ENCODE measurements around the gene HOGA1.

HOGA1 gene

DNA sequence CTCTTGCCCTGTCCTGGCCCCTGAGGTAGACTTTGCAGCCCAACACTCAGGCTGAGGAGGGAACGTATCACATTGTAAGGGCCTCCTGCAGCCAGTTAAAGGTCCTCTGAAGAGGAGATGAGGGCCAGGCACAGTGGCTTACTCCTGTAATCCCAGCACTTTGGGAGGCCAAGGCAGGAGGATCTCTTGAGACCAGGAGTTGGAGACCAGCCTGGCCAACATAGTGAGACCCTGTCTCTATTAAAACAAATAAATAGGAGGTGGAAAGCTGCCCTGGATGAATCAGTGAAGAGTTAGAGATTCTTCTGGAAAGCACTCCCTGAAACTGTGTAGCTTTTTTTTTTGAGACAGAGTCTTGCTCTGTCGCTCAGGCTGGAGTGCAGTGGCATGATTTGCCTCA, 3.0 kb downstream of the HOGA1 start:
- no peak overlapping the region for H3K4me3 ChIP-seq (ENCODE audit: insufficient read depth, low read length, poor library complexity, severe bottlenecking)
- H3K27me3 ChIP-seq (ENCODE audit: low read length): no peaks in the 10 kb centered on the region
- no peaks in the 10 kb centered on the region for H3K9me2 ChIP-seq (replicated peaks; ENCODE audit: insufficient read depth, low read length)
- no peaks in the 10 kb centered on the region for H3K79me2 ChIP-seq (ENCODE audit: insufficient read depth, low read length)
- TF ChIP-seq, protein P1, sequence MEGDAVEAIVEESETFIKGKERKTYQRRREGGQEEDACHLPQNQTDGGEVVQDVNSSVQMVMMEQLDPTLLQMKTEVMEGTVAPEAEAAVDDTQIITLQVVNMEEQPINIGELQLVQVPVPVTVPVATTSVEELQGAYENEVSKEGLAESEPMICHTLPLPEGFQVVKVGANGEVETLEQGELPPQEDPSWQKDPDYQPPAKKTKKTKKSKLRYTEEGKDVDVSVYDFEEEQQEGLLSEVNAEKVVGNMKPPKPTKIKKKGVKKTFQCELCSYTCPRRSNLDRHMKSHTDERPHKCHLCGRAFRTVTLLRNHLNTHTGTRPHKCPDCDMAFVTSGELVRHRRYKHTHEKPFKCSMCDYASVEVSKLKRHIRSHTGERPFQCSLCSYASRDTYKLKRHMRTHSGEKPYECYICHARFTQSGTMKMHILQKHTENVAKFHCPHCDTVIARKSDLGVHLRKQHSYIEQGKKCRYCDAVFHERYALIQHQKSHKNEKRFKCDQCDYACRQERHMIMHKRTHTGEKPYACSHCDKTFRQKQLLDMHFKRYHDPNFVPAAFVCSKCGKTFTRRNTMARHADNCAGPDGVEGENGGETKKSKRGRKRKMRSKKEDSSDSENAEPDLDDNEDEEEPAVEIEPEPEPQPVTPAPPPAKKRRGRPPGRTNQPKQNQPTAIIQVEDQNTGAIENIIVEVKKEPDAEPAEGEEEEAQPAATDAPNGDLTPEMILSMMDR (IDR thresholded peaks at IDR 0.05; ENCODE audit: insufficient read depth, low read length, poor library complexity, severe bottlenecking): no peak
- no peak for TF ChIP-seq EZH2phosphoT487 (conservative IDR thresholded peaks at IDR 0.05; ENCODE audit: low read length)
- H3F3A ChIP-seq (ENCODE audit: insufficient read depth): no peaks in the 10 kb centered on the region
- no peak overlapping the region for H3K4me2 ChIP-seq (ENCODE audit: low read depth, low read length, poor library complexity, severe bottlenecking)
- no peak overlapping the region for H2AFZ ChIP-seq (ENCODE audit: low read depth, low read length, severe bottlenecking)
- no peaks in the 10 kb centered on the region for H4K20me1 ChIP-seq (ENCODE audit: low read depth, low read length)
- H3K9ac ChIP-seq (ENCODE audit: low read length): no peak overlapping the region
- no peaks in the 10 kb centered on the region for H3K36me3 ChIP-seq (ENCODE audit: low read length)
- H3K9me3 ChIP-seq (ENCODE audit: insufficient read depth, low read length): no peaks in the 10 kb centered on the region
- no peak overlapping the region for H3K27ac ChIP-seq (ENCODE audit: low read depth, low read length)

DNA sequence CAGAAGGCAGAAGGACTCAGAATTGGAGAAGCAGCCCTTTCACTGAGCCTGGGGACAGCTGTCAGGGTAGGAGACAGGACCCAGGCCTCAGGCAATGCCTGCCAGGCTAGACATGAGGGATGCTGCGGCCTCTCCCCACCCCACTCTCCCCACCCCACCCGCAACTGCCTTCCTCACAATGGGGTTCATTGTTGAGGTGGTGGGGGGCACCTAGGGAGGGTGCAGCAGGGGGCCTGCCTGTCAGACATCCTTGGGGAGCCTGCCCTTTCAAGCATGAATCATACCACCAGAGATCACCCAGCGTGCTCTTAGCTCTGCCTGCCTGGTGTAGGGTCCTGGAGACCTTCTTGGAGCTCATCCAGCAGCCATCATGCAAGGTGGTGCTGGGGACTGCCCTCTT, 5.3 kb downstream of the HOGA1 start, which contains the start of gene C10orf62:
TSS of gene C10orf62 (plus strand) at position 243 of the 400 bp plus-strand sequence. CDS start 177 bp downstream, outside the sequence.
- no peak within 1 kb of the TSS for H2AFZ ChIP-seq (ENCODE audit: low read depth, low read length, severe bottlenecking)
- no peak for TF ChIP-seq EZH2phosphoT487 (conservative IDR thresholded peaks at IDR 0.05; ENCODE audit: low read length)
- TF ChIP-seq, protein P1 (IDR thresholded peaks at IDR 0.05; ENCODE audit: insufficient read depth, low read length, poor library complexity, severe bottlenecking): no peak
- H4K20me1 ChIP-seq (ENCODE audit: low read depth, low read length): no peaks in the 10 kb centered on the region

DNA sequence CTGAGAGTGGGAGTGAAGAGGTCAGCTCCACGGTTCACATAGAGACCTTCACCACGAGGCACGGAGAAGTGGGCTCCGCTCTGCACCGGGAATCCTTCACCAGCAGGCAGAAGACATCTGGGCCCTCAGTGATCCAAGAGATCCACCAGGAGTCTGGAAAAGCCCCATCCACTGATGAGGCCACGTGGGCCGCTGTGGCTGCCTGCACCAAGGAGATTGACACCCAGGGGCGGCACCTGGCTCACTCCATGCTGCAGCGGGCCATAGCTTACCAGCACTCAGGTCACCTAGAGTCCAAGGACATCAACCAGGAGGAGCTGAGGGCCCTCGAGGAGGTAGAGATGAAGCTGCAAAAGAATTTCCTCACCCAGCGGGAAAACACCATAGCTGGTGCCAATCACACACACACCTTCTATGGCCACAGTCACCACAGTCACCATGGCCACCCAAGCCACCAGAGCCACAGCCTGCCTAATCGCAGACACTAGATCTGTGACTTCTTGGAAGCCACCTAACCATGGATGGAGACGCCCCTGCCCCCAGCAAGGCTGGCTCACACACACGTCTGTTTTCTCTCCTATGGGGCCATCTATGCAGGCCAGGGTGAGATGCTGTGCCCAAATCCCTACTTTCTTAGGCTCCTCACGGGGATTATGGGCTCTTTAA, 6.0 kb downstream of the HOGA1 start:
- Histone ChIP-seq H3K79me2 (ENCODE audit: insufficient read depth, low read length) (no peaks in the 10 kb centered on the region), H3K4me3 (ENCODE audit: insufficient read depth, low read length, poor library complexity, severe bottlenecking) (no peak overlapping the region), H3K4me2 (ENCODE audit: low read depth, low read length, poor library complexity, severe bottlenecking) (no peak overlapping the region), H3F3A (ENCODE audit: insufficient read depth) (no peaks in the 10 kb centered on the region), H3K27ac (ENCODE audit: low read depth, low read length) (no peak overlapping the region), H3K9ac (ENCODE audit: low read length) (no peak overlapping the region), H3K9me3 (ENCODE audit: insufficient read depth, low read length) (no peaks in the 10 kb centered on the region), H3K27me3 (ENCODE audit: low read length) (no peaks in the 10 kb centered on the region), H3K9me2 (replicated peaks; ENCODE audit: insufficient read depth, low read length) (no peaks in the 10 kb centered on the region), H4K20me1 (ENCODE audit: low read depth, low read length) (no peaks in the 10 kb centered on the region), H3K36me3 (ENCODE audit: low read length) (no peaks in the 10 kb centered on the region), H2AFZ (ENCODE audit: low read depth, low read length, severe bottlenecking) (no peak overlapping the region)
- TF ChIP-seq, protein P1 (IDR thresholded peaks at IDR 0.05; ENCODE audit: insufficient read depth, low read length, poor library complexity, severe bottlenecking): no peak
- no peak for TF ChIP-seq EZH2phosphoT487 (conservative IDR thresholded peaks at IDR 0.05; ENCODE audit: low read length)

More for the DNA sequence above, 5.3 kb downstream of the HOGA1 start, which contains the start of gene C10orf62:
- no peaks in the 10 kb centered on the region for H3F3A ChIP-seq (ENCODE audit: insufficient read depth)
- no peaks in the 10 kb centered on the region for H3K27me3 ChIP-seq (ENCODE audit: low read length)
- H3K9me2 ChIP-seq (replicated peaks; ENCODE audit: insufficient read depth, low read length): no peaks in the 10 kb centered on the region
- H3K9me3 ChIP-seq (ENCODE audit: insufficient read depth, low read length): no peaks in the 10 kb centered on the region
- no peak within 1 kb of the TSS for H3K4me2 ChIP-seq (ENCODE audit: low read depth, low read length, poor library complexity, severe bottlenecking)
- no peak within 1 kb of the TSS for H3K4me3 ChIP-seq (ENCODE audit: insufficient read depth, low read length, poor library complexity, severe bottlenecking)
- no peak within 1 kb of the TSS for H3K9ac ChIP-seq (ENCODE audit: low read length)
- H3K79me2 ChIP-seq (ENCODE audit: insufficient read depth, low read length): no peaks in the 10 kb centered on the region
- H3K27ac ChIP-seq (ENCODE audit: low read depth, low read length): no peak within 1 kb of the TSS
- H3K36me3 ChIP-seq (ENCODE audit: low read length): no peaks in the 10 kb centered on the region

Data from SU-DHL-6 (cell line).